OCI-LY7 (cell line): ENCODE measurements around the gene KCNB1.

Experiments used
- CTCF ChIP-seq: fragments of 200-600 bp; sonication (generic); conservative IDR thresholded peaks from 2 replicates; pipeline ENCODE4 v1.5.1; 2014; ENCODE audit warnings: mild to moderate bottlenecking, antibody characterized with exemption, low read length, moderate library complexity, mixed read lengths
- EZH2phosphoT487 ChIP-seq: fragments of 200-600 bp; sonication (generic); IDR thresholded peaks from 2 replicates; pipeline ENCODE4 v1.6.1; 2018; ENCODE audit warnings: low read depth, borderline replicate concordance, mild to moderate bottlenecking, mixed run types, antibody characterized with exemption, low read length, moderate library complexity, mixed read lengths

- TF ChIP-seq CTCF (no peak), EZH2phosphoT487 (no peak)
Measured at GRCh38 chr20:49388744-49389143, 93.7 kb downstream of the KCNB1 start.
